Femur (tissue), 1 donor: ENCODE data around the gene PIP5K1B.
A peak's percentile ranks its signal among the peaks of the same experiment; 100 is the strongest.
"Not testable (repeated sequence)": the region's sequence is repeated elsewhere in the genome, so short reads cannot be mapped to it uniquely, and the experiment has no call there.

Source experiments
- DNase-seq: peaks from one replicate; pipeline ENCODE4 v3.0.0-alpha.2; 2017

PIP5K1B gene

GRCh38 chr9:68704814-68705530, at the start of gene PIP5K1B:
Gene PIP5K1B, plus strand, starts transcription at chr9:68705240. Its CDS starts 117,375 bp downstream, at chr9:68822615.
- peak; percentile 80 for DNase-seq

- no peak for DNase-seq
These were observed 41.0 kb upstream of the PIP5K1B start for GRCh38 chr9:68664036-68664435.

- DNase-seq, result no peak
These were observed 36.9 kb upstream of the PIP5K1B start for GRCh38 chr9:68668127-68668526.

- no peak for DNase-seq
These were observed 35.8 kb upstream of the PIP5K1B start for GRCh38 chr9:68669218-68669617.

GRCh38 chr9:68672215-68672614, 32.8 kb upstream of the PIP5K1B start:
- no peak for DNase-seq

GRCh38 chr9:68672625-68673024, 32.4 kb upstream of the PIP5K1B start:
- no peak for DNase-seq

- no peak for DNase-seq
These were observed 26.6 kb upstream of the PIP5K1B start for GRCh38 chr9:68678430-68678829.

- no peak for DNase-seq
These were observed 21.6 kb upstream of the PIP5K1B start for GRCh38 chr9:68683433-68683832.

GRCh38 chr9:68685213-68685612, 19.8 kb upstream of the PIP5K1B start:
- DNase-seq, result no peak

GRCh38 chr9:68685770-68686169, 19.3 kb upstream of the PIP5K1B start:
- no peak for DNase-seq

- DNase-seq, result no peak
These were observed 15.0 kb upstream of the PIP5K1B start for GRCh38 chr9:68690088-68690487.

- DNase-seq, result no peak
These were observed 12.5 kb upstream of the PIP5K1B start for GRCh38 chr9:68692519-68692918.

- no peak for DNase-seq
These were observed 10.9 kb upstream of the PIP5K1B start for GRCh38 chr9:68694125-68694524.

- DNase-seq, result no peak
These were observed 7.2 kb upstream of the PIP5K1B start for GRCh38 chr9:68697851-68698250.

- DNase-seq, result no peak
These were observed 6.0 kb upstream of the PIP5K1B start for GRCh38 chr9:68698943-68699509.

GRCh38 chr9:68699625-68700024, 5.4 kb upstream of the PIP5K1B start:
- not testable (repeated sequence) for DNase-seq

GRCh38 chr9:68702493-68702892, 2.5 kb upstream of the PIP5K1B start:
- no peak for DNase-seq

- no peak for DNase-seq
These were observed 1.4 kb upstream of the PIP5K1B start for GRCh38 chr9:68703672-68704071.

- no peak for DNase-seq
These were observed 584 bp upstream of the PIP5K1B start for GRCh38 chr9:68704498-68704813.

GRCh38 chr9:68705531-68706362, 707 bp downstream of the PIP5K1B start:
- peak; percentile 40 for DNase-seq

GRCh38 chr9:68706363-68707201, 1.5 kb downstream of the PIP5K1B start:
- no peak for DNase-seq

- no peak for DNase-seq
These were observed 2.9 kb downstream of the PIP5K1B start for GRCh38 chr9:68707801-68708488.
